ENCODE results near the gene PGM1. TPM values are rescaled to one million over a fixed set of nuclear protein-coding genes. Genes with fewer than 3 reads are reported as not detected.

PGM1 gene
- total and polyA plus RNA-seq, 9 donors: 33.5 to 105 (median 50.4) TPM

- no peaks in the 10 kb centered on the region for H3K9me3 ChIP-seq
- no peaks in the 10 kb centered on the region for H3K36me3 ChIP-seq
- no peaks in the 10 kb centered on the region for H3K27me3 ChIP-seq
- no peak for DNase-seq
- intact Hi-C loops (cut with DNase I): no loop called here
- H3K4me1 ChIP-seq (ENCODE audit: insufficient read depth): no peaks in the 10 kb centered on the region
- TF ChIP-seq EP300 (IDR thresholded peaks at IDR 0.05) (no peak), POLR2A (IDR thresholded peaks at IDR 0.05) (no peak), CTCF (IDR thresholded peaks at IDR 0.05) (no peak)
- no peak overlapping the region for H3K27ac ChIP-seq
- no peak overlapping the region for H3K4me3 ChIP-seq
- 94 to 96% (median 95%) methylated on average over 5 of the region's 5 CpGs for WGBS, 3 donors
Measured at GRCh38 chr1:63663873-63664272, 70.7 kb downstream of the PGM1 start.

- DNase-seq: no peak
- WGBS, 3 donors: 99 to 100% (median 99%) methylated on average over 2 of the region's 2 CpGs
- Histone ChIP-seq H3K9me3 (no peaks in the 10 kb centered on the region), H3K4me3 (no peak overlapping the region), H3K27me3 (no peaks in the 10 kb centered on the region), H3K4me1 (ENCODE audit: insufficient read depth) (no peaks in the 10 kb centered on the region), H3K27ac (no peak overlapping the region), H3K36me3 (no peaks in the 10 kb centered on the region)
- intact Hi-C loops (cut with DNase I): no loop called here
- TF ChIP-seq EP300 (IDR thresholded peaks at IDR 0.05) (no peak), CTCF (IDR thresholded peaks at IDR 0.05) (no peak), POLR2A (IDR thresholded peaks at IDR 0.05) (no peak)
Measured at GRCh38 chr1:63664742-63665141, 71.5 kb downstream of the PGM1 start.

GRCh38 chr1:63665410-63665809 lies 72.2 kb downstream of the PGM1 start:
- DNase-seq: no peak
- Histone ChIP-seq H3K36me3 (no peaks in the 10 kb centered on the region), H3K9me3 (no peaks in the 10 kb centered on the region), H3K27ac (no peak overlapping the region), H3K27me3 (no peaks in the 10 kb centered on the region), H3K4me3 (no peak overlapping the region), H3K4me1 (ENCODE audit: insufficient read depth) (no peaks in the 10 kb centered on the region)
- WGBS, 3 donors: 98 to 100% (median 100%) methylated on average over 3 of the region's 3 CpGs
- TF ChIP-seq CTCF (IDR thresholded peaks at IDR 0.05): no peak
- no peak for TF ChIP-seq EP300 (IDR thresholded peaks at IDR 0.05)
- no peak for TF ChIP-seq POLR2A (IDR thresholded peaks at IDR 0.05)
- intact Hi-C loops (cut with DNase I): no loop called here

GRCh38 chr1:63665824-63666223 lies 72.6 kb downstream of the PGM1 start:
- Histone ChIP-seq H3K27ac (no peak overlapping the region), H3K4me3 (no peak overlapping the region), H3K36me3 (no peaks in the 10 kb centered on the region), H3K4me1 (ENCODE audit: insufficient read depth) (no peaks in the 10 kb centered on the region), H3K27me3 (no peaks in the 10 kb centered on the region), H3K9me3 (no peaks in the 10 kb centered on the region)
- WGBS, 3 donors: 82 to 91% (median 89%) methylated on average over 3 of the region's 3 CpGs
- intact Hi-C loops (cut with DNase I): no loop called here
- DNase-seq: no peak
- no peak for TF ChIP-seq CTCF (IDR thresholded peaks at IDR 0.05)
- no peak for TF ChIP-seq EP300 (IDR thresholded peaks at IDR 0.05)
- no peak for TF ChIP-seq POLR2A (IDR thresholded peaks at IDR 0.05)

GRCh38 chr1:63668298-63668697 lies 75.1 kb downstream of the PGM1 start:
- H3K4me3 ChIP-seq: no peak overlapping the region
- intact Hi-C loops (cut with DNase I): no loop called here
- H3K9me3 ChIP-seq: no peaks in the 10 kb centered on the region
- no peaks in the 10 kb centered on the region for H3K36me3 ChIP-seq
- no peaks in the 10 kb centered on the region for H3K27me3 ChIP-seq
- DNase-seq: no peak
- WGBS, 3 donors: 72 to 80% (median 76%) methylated on average over 2 of the region's 2 CpGs
- H3K4me1 ChIP-seq (ENCODE audit: insufficient read depth): no peaks in the 10 kb centered on the region
- H3K27ac ChIP-seq: no peak overlapping the region
- TF ChIP-seq CTCF (IDR thresholded peaks at IDR 0.05): no peak
